MM.1S (cell line): ENCODE data around the gene FAM81B.

ENCODE experiments used
- DNase-seq: peaks from one replicate; pipeline ENCODE4 v3.0.0-alpha.2; 2015
- H2AFZ ChIP-seq: fragments of 300-600 bp; sonication (generic); 2 replicates; pipeline ENCODE4 v1.6.0; 2016; ENCODE audit warnings: antibody characterized with exemption, low read length
- H3F3A ChIP-seq: fragments of 300-600 bp; sonication (generic); 2 replicates; pipeline ENCODE4 v1.6.1; 2016; ENCODE audit warnings: mild to moderate bottlenecking, antibody characterized with exemption, low read length, moderate library complexity, mixed read lengths; ENCODE audit not compliant: insufficient read depth
- H3K27ac ChIP-seq: fragments of 300-600 bp; sonication (generic); 2 replicates; pipeline ENCODE4 v1.5.1; 2016; ENCODE audit warnings: mild to moderate bottlenecking, low read length
- H3K27me3 ChIP-seq: fragments of 300-600 bp; sonication (generic); replicated peaks from 2 replicates; pipeline ENCODE4 v1.6.0; 2016; ENCODE audit warnings: low read length; ENCODE audit not compliant: insufficient read depth
- H3K36me3 ChIP-seq: fragments of 300-600 bp; sonication (generic); replicated peaks from 2 replicates; pipeline ENCODE4 v1.6.1; 2016; ENCODE audit warnings: mild to moderate bottlenecking, low read length, mixed read lengths; ENCODE audit not compliant: insufficient read depth
- H3K4me1 ChIP-seq: fragments of 300-600 bp; sonication (generic); 2 replicates; pipeline ENCODE4 v1.6.1; 2016; ENCODE audit warnings: low read length, mixed read lengths
- H3K4me2 ChIP-seq: fragments of 300-600 bp; sonication (generic); 2 replicates; pipeline ENCODE4 v1.6.0; 2016; ENCODE audit warnings: low read depth, low read length
- H3K4me3 ChIP-seq: fragments of 300-600 bp; sonication (generic); 2 replicates; pipeline ENCODE4 v1.5.1; 2016; ENCODE audit warnings: low read length, mixed read lengths
- H3K79me2 ChIP-seq: fragments of 300-600 bp; sonication (generic); 2 replicates; pipeline ENCODE4 v1.6.1; 2016; ENCODE audit warnings: mixed run types, low read length, mixed read lengths
- H3K9ac ChIP-seq: fragments of 300-600 bp; sonication (generic); 2 replicates; pipeline ENCODE4 v1.6.1; 2016; ENCODE audit warnings: low read length, mixed read lengths
- H3K9me2 ChIP-seq: fragments of 300-600 bp; sonication (generic); replicated peaks from 2 replicates; pipeline ENCODE4 v1.6.1; 2016; ENCODE audit warnings: mild to moderate bottlenecking, low read length, mixed read lengths; ENCODE audit not compliant: insufficient read depth
- H3K9me3 ChIP-seq: fragments of 300-600 bp; sonication (generic); replicated peaks from 2 replicates; pipeline ENCODE4 v1.6.1; 2016; ENCODE audit warnings: mild to moderate bottlenecking, low read length, mixed read lengths; ENCODE audit not compliant: insufficient read depth
- H4K20me1 ChIP-seq: fragments of 300-600 bp; sonication (generic); 2 replicates; pipeline ENCODE4 v1.6.1; 2016; ENCODE audit warnings: mild to moderate bottlenecking, low read length, moderate library complexity, mixed read lengths; ENCODE audit not compliant: insufficient read depth
- CTCF ChIP-seq: fragments of 300-600 bp; sonication (generic); IDR thresholded peaks from 2 replicates; pipeline ENCODE4 v1.5.1; 2016; ENCODE audit warnings: antibody characterized with exemption, low read length, mixed read lengths
- EZH2 ChIP-seq: fragments of 300-600 bp; sonication (generic); optimal IDR thresholded peaks from 2 replicates; pipeline ENCODE3; 2017; ENCODE audit warnings: low read depth, mild to moderate bottlenecking, antibody characterized with exemption, low read length, mixed read lengths
- EZH2phosphoT487 ChIP-seq: fragments of 300-600 bp; sonication (generic); IDR thresholded peaks from 2 replicates; pipeline ENCODE4 v1.6.1; 2018; ENCODE audit warnings: antibody characterized with exemption, low read length

FAM81B gene

GRCh38 chr5:95449460-95449859, 58.3 kb downstream of the FAM81B start:
- Histone ChIP-seq H3K36me3 (no peaks in the 10 kb centered on the region), H3K9ac (no peak overlapping the region), H3F3A (no peaks in the 10 kb centered on the region), H3K4me3 (no peak overlapping the region), H3K9me2 (no peaks in the 10 kb centered on the region), H3K27me3 (no peaks in the 10 kb centered on the region), H4K20me1 (no peaks in the 10 kb centered on the region), H3K9me3 (no peaks in the 10 kb centered on the region), H3K79me2 (no peaks in the 10 kb centered on the region), H3K27ac (no peak overlapping the region), H3K4me2 (no peak overlapping the region), H2AFZ (no peak overlapping the region), H3K4me1 (no peaks in the 10 kb centered on the region)
- TF ChIP-seq CTCF (no peak), EZH2 (no peak), EZH2phosphoT487 (no peak)
- no peak for DNase-seq

DNA sequence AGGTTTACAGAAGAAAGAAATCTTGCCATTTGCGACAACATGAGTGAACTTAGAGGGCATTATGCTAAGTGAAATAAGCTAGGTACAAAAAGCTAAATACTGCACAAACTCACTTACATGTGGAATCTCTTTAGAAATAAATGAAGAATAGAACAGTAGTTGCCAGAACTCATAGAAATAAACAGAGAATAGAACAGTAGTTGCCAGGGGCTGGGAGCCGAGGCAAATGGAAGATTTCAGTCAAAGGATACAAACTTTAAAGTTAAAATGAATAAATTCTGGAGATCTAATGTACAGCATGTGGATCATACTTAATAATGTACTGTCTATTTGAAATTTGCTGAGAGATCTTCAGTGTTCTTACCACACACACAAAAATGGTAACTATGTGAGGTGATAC, 63.4 kb downstream of the FAM81B start:
- Histone ChIP-seq H3K9ac (no peak overlapping the region), H3K4me1 (no peaks in the 10 kb centered on the region), H4K20me1 (no peaks in the 10 kb centered on the region), H2AFZ (no peak overlapping the region), H3K27ac (no peak overlapping the region), H3K9me3 (no peaks in the 10 kb centered on the region), H3K9me2 (no peaks in the 10 kb centered on the region), H3K4me3 (no peak overlapping the region), H3K79me2 (no peaks in the 10 kb centered on the region), H3K36me3 (no peaks in the 10 kb centered on the region), H3K4me2 (no peak overlapping the region), H3F3A (no peaks in the 10 kb centered on the region), H3K27me3 (no peaks in the 10 kb centered on the region)
- no peak for DNase-seq
- TF ChIP-seq CTCF (no peak), EZH2 (no peak), EZH2phosphoT487 (no peak)

DNA sequence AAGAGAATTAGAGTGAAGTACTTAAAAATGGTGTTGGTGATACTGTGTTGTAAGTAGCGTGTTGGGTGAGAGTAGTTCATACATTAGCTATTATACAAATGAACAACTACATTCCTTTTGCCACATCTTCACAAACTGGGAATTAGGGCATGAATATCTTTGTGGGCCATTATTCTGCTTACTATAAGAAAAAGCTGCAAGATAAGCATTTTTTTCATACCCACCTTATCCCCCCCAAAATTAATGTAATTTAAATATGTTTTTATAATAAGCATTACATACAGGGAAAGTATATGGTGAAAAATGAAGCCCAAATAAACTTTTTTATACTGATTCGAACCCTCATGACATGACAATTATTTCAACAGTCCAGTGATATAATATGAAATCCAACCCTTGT, 69.5 kb downstream of the FAM81B start:
- no peak overlapping the region for H3K9ac ChIP-seq
- no peaks in the 10 kb centered on the region for H3F3A ChIP-seq
- no peak overlapping the region for H3K27ac ChIP-seq
- no peak overlapping the region for H3K4me3 ChIP-seq
- H4K20me1 ChIP-seq = no peaks in the 10 kb centered on the region
- no peaks in the 10 kb centered on the region for H3K9me3 ChIP-seq
- no peaks in the 10 kb centered on the region for H3K9me2 ChIP-seq
- peaks cover 5% of the 10 kb centered on the region; the same call in 1 of the 2 replicates for H3K36me3 ChIP-seq
- no peaks in the 10 kb centered on the region for H3K4me1 ChIP-seq
- H3K79me2 ChIP-seq = no peaks in the 10 kb centered on the region
- TF ChIP-seq EZH2 = no peak
- no peak for TF ChIP-seq CTCF
- TF ChIP-seq EZH2phosphoT487 = no peak
- DNase-seq = no peak
- H3K27me3 ChIP-seq = no peaks in the 10 kb centered on the region
- H3K4me2 ChIP-seq = no peak overlapping the region
- H2AFZ ChIP-seq = no peak overlapping the region
